Naive thymus-derived CD8-positive, alpha-beta T cell (primary cell): ENCODE data around the gene MYO7A. TPM values are rescaled to one million over a fixed set of nuclear protein-coding genes. Genes with fewer than 3 reads are reported as not detected.
A peak's percentile ranks its signal among the peaks of the same experiment; 100 is the strongest.

Experiments used
- ATAC-seq, 2 donors: fragments of 150-1000 bp; cut with Tn5 transposase in 1 of 2; sonication (Bioruptor Pico), chemical (Tn5 transposase) in 1 of 2; 1 replicate in 1 of 2; 2 replicates in 1 of 2; pipeline ENCODE4 v1.10.0; 2021; ENCODE audit warnings: mild to moderate bottlenecking in 2 of 2, moderate library complexity in 2 of 2
- POLR2A ChIA-PET: fragments of 350-600 bp; sonication (Branson Sonifier 250); formaldehyde crosslinking; loops from one replicate; lab custom pipeline; 2021; ENCODE audit warnings: antibody characterized with exemption; lab: Charles Lee
- DNase-seq, 10 donors: peaks; one replicate each; pipeline versions ENCODE4 v3.0.0 to v3.0.0-alpha.2; 2020 to 2022
- H3K27ac Mint-ChIP-seq, 10 donors: one replicate each; pipeline ENCODE4 v1.8.0; 2020 to 2022; ENCODE audit warnings: mild to moderate bottlenecking in 10 of 10, mixed read lengths in 10 of 10, moderate library complexity in 4 of 10, inconsistent platforms in 1 of 10
- H3K27me3 Mint-ChIP-seq, 5 donors: one replicate each; pipeline ENCODE4 v1.8.0; 2021 to 2022; ENCODE audit warnings: mixed read lengths in 5 of 5
- H3K36me3 Mint-ChIP-seq, 3 donors: one replicate each; pipeline ENCODE4 v1.8.0; 2020 to 2022; ENCODE audit warnings: mixed read lengths in 3 of 3, mild to moderate bottlenecking in 2 of 3, inconsistent platforms in 1 of 3
- H3K4me1 Mint-ChIP-seq, 4 donors: one replicate each; pipeline ENCODE4 v1.8.0; 2021 to 2022; ENCODE audit warnings: mixed read lengths in 4 of 4
- H3K4me3 Mint-ChIP-seq, 10 donors: one replicate each; pipeline ENCODE4 v1.8.0; 2020 to 2022; ENCODE audit warnings: mild to moderate bottlenecking in 10 of 10, mixed read lengths in 10 of 10, moderate library complexity in 6 of 10, inconsistent platforms in 1 of 10
- H3K9me3 Mint-ChIP-seq, 9 donors: one replicate each; pipeline ENCODE4 v1.8.0; 2020 to 2022; ENCODE audit warnings: mixed read lengths in 9 of 9, mild to moderate bottlenecking in 3 of 9, inconsistent platforms in 1 of 9, moderate library complexity in 1 of 9
- polyA plus RNA-seq, 3 donors: library from polyadenylated mRNA; unstranded; fragments of 300-500 nt; fragmentation: Illumina TruSeq; gene quantifications; one replicate each; pipeline ENCODE4 v1.2.3, GENCODE V29; 2021
- total RNA-seq, 8 experiments: library from RNA in 2 of 8; stranded (reverse) in 2 of 8; gene quantifications; one replicate each; pipeline ENCODE4 v1.2.3 and lab custom pipeline; 2021 to 2026

Gene MYO7A
- total and polyA plus RNA-seq, 5 experiments from 2014 or later: 0.18 to 0.30 TPM; not detected in 3

DNA sequence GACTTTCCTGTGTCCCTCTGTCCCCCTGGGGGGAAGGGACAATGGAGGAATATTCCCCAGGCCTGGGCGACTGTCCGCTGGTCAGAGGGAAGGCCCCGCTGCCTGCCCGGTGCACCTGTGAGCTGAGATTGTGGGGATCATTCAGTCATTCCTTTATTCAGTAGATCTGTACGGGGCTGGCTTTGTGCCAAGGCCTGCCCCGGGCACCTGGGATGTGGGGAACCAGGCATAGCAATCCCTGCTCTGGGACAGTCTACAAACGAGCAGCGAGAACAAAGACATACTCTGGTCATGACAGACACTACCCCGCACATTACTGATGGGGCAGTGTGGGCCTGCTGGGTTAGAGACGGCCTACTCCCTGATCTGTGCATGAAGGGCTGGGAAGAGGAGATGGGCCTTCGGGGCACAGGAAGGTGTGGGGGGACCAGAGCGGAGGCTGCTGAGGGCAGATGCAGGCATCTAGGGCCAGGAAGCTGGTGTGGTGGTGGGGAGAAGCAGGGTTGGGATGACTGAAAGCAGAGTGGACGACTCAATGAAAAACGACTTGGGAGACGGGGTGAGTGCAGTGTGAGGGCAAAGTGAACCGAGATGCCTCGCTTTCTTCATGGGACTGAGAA, 1.8 kb upstream of the MYO7A start:
- H3K9me3 Mint-ChIP-seq: no peaks in the 10 kb centered on the region
- H3K27ac Mint-ChIP-seq: peak overlapping the region in 2 of 10 donors; percentile 21 to 88
- DNase-seq (no peak), ATAC-seq (no peak)
- H3K36me3 Mint-ChIP-seq: peaks cover 0 to 17% (median 0%) of the 10 kb centered on the region in 3 donors
- H3K4me1 Mint-ChIP-seq: peaks cover 8 to 22% (median 13%) of the 10 kb centered on the region in 4 donors
- POLR2A ChIA-PET: interaction anchor here (1.5 kb wide), 1 partner anchor 63 kb away, joined by 3 read pairs; no protein-coding TSS in a partner anchor
- H3K4me3 Mint-ChIP-seq: peak overlapping the region in 6 of 10 donors; percentile 20 to 77 (median 45)
- peaks cover 0 to 9% (median 3%) of the 10 kb centered on the region in 5 donors for H3K27me3 Mint-ChIP-seq

DNA sequence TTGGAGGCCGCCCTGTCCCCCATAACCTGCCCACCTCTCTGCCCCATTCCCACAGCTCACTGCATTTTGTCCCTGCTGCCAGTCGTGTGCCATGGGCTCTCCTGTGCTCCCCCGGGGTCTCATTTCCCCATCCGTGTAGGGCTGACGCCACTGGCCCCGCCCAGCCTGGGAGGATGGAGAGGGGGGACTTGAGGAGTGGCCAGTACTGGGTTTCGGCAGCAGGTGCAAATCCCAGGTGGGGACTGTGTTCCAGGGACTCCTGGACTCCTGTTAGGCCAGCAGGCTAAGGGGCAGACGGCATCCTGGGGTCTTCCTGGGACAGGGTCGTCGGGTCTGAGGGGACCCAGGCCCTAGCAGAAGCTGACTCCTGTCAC, 1.2 kb upstream of the MYO7A start:
- POLR2A ChIA-PET: interaction anchor here (1.5 kb wide), 1 partner anchor 62 kb away, joined by 3 read pairs; no protein-coding TSS in a partner anchor
- Mint-ChIP-seq H3K36me3 (peaks cover 0 to 17% (median 0%) of the 10 kb centered on the region in 3 donors), H3K4me1 (peaks cover 8 to 22% (median 13%) of the 10 kb centered on the region in 4 donors), H3K27me3 (peaks cover 0 to 9% (median 3%) of the 10 kb centered on the region in 5 donors), H3K9me3 (no peaks in the 10 kb centered on the region), H3K4me3 (peak overlapping the region in 5 of 10 donors; percentile 61 to 79 (median 72)), H3K27ac (peak overlapping the region in 1 of 10 donors; percentile 88)
- ATAC-seq (peak in 1 of 2 donors; percentile 12), DNase-seq (no peak)

DNA sequence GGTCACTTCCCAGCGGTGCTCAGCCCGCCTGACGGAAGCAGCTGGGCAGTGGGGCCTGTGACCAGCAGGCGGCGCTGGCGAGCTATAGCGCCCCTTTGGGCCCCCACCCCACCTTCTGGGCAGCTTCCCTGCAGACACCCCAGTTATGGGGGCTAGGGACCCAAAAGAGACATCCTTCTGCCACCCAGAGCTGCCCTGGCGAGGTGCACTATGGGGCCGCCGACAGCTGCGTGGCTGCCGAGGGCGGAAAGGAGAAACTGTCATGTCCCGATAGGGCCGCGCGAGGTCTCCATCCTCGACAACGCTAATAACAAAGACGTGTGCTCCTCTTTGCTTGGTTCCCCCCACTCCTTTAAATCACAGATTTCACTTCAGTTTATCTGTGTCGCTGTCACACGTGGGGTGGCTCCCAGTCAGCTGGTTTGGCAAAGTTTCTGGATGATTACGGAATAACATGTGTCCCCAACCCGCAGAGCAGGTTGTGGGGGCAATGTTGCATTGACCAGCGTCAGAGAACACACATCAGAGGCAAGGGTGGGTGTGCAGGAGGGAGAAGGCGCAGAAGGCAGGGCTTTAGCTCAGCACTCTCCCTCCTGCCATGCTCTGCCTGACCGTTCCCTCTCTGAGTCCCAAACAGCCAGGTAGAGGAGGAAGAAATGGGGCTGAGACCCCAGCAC, 673 bp upstream of the MYO7A start:
- Mint-ChIP-seq H3K36me3 (peaks cover 0 to 17% (median 0%) of the 10 kb centered on the region in 3 donors), H3K27ac (peak overlapping the region in 1 of 10 donors; percentile 34), H3K4me1 (peaks cover 8 to 22% (median 13%) of the 10 kb centered on the region in 4 donors), H3K4me3 (peak overlapping the region; percentile 53 to 83 (median 70)), H3K27me3 (peaks cover 0 to 9% (median 3%) of the 10 kb centered on the region in 5 donors), H3K9me3 (no peaks in the 10 kb centered on the region)
- ATAC-seq: peak; percentile 86 to 89
- DNase-seq: peak; percentile 35 to 75 (median 63)
- POLR2A ChIA-PET: interaction anchor here (1.5 kb wide), 1 partner anchor 62 kb away, joined by 3 read pairs; no protein-coding TSS in a partner anchor

DNA sequence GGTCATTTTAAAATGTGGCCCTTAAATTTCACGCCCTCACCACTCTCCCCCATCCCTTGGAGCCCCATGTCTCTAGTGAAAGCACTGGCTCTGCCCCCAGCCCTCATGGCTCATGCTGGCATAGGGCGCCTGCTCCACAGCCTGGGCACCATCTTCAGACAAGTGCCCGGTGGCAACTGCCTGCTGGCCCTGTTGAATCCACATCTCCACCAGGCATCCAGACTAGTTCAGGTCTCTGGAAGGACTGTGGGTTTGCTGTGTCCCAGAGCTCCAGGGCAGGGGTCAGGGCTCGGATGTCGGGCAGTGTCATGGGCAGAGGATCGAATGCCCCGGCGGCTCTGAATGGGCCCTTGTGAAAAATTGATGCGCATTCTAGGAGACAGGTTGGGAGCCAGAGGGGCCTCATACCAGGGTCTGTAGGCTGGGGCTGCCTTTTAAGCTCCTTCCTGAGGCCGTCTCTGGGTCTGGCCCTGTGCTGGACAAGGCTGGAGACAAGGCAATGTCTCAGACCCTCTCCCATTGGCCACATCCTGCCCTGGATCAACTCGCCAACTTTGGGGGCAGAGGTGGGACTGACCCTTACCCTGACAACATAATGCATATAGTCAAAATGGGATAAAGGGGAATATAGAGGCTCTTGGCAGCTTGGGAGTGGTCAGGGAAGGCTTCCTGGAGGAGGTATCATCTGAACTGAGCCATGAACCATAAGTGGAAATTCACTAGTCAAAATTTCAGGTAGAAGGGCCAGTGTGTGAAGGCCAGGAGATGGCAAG, 1.2 kb downstream of the MYO7A start:
- POLR2A ChIA-PET: no interaction called here
- Mint-ChIP-seq H3K27me3 (peaks cover 0 to 9% (median 3%) of the 10 kb centered on the region in 5 donors), H3K4me3 (no peak overlapping the region), H3K4me1 (peaks cover 8 to 22% (median 13%) of the 10 kb centered on the region in 4 donors), H3K9me3 (no peaks in the 10 kb centered on the region), H3K36me3 (peaks cover 0 to 2% (median 0%) of the 10 kb centered on the region in 3 donors), H3K27ac (peak overlapping the region in 2 of 10 donors; percentile 20 to 22)
- ATAC-seq (no peak), DNase-seq (no peak)

DNA sequence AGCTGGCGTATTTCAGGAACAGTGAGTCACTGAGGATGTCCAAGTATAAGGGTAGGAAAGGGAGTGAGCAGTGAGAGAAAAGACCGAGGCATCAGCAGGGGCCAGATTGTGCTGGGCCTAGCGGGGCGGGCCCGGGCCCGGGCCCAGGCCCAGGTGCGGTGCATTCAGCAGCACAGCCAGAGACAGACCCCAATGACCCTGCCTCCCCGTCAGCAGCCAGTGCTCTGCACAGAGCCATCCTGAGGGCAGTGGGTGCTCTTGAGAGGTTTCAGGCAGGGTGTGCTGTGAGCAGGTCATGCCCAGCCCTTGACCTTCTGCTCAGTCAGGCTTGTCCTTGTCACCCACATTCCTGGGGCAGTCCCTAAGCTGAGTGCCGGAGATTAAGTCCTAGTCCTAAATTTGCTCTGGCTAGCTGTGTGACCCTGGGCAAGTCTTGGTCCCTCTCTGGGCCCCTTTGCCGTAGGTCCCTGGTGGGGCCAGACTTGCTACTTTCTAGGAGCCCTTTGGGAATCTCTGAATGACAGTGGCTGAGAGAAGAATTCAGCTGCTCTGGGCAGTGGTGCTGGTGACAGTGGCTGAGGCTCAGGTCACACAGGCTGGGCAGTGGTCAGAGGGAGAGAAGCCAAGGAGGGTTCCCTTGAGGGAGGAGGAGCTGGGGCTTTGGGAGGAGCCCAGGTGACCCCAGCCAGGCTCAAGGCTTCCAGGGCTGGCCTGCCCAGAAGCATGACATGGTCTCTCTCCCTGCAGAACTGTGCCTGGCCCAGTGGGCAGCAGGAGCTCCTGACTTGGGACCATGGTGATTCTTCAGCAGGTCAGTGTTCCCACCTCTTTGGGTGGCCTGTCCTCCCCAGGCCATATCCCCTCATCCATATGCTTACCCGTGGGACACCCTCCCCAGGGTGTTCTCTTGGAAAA, 2.1 kb downstream of the MYO7A start:
- H3K9me3 Mint-ChIP-seq: no peaks in the 10 kb centered on the region
- no peaks in the 10 kb centered on the region for H3K36me3 Mint-ChIP-seq
- POLR2A ChIA-PET: no interaction called here
- peaks cover 8 to 22% (median 13%) of the 10 kb centered on the region in 4 donors for H3K4me1 Mint-ChIP-seq
- H3K27me3 Mint-ChIP-seq: peaks cover 0 to 9% (median 3%) of the 10 kb centered on the region in 5 donors
- no peak for DNase-seq
- no peak overlapping the region for H3K4me3 Mint-ChIP-seq
- peak overlapping the region in 1 of 10 donors; percentile 20 for H3K27ac Mint-ChIP-seq
- ATAC-seq: no peak

DNA sequence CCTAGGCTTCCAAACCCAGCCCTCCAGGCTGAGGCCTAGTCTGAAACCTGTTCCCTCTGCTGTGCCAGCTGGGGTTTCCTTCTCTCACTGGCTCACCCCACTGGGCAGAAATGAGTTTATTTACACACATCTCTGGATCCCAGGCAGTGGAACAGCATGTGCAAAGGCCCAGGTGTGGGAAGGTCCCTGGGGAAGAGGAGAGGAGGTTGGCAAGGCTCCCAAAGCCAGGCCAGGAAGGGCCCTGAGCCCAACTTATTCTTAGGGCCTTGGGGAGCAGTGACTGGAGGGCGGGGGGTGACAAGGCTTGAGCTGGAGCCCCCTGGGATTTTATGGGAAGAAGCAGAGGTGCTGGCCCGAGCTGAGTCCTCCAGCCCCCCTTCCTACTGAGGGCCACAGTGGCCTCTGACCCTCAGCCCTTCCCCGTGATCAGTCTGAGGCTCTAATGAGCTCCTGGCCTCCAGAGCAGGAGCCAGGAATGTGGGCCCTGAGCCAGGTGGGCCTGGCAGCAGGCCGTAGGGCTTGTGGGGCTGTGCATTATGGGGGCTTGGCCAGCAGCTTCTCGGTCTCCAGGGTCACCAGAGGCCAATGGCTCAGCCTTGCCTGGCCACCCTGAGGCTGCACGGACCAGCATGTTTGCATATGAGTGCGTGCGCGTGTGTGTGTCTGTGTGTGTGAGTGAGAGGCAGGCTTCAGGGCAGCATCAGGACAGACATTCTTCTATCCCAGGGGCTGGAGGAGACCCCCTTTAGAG, 2.9 kb downstream of the MYO7A start:
- no peak for ATAC-seq
- H3K4me1 Mint-ChIP-seq: peaks cover 8 to 22% (median 13%) of the 10 kb centered on the region in 4 donors
- no peaks in the 10 kb centered on the region for H3K36me3 Mint-ChIP-seq

DNA sequence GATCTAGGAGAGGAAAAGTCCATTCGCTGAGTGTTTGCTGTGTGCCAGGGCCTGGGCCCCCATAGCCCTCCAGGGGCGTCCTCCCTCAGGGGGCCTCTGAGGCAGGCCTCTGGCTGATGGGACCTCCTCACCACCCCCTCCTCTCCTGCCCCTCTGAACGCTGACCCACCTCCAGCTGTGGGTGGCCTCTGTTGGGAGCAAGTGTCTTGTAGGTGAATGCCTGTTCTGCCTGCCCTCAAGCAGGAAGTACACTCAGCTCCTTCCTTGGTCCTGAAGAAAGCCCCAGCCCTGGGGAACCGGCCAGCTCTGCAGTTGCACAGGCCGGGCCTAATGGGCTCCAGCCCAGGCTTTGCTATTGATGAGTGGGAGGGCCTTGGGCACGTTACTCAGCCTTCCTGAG, 3.5 kb downstream of the MYO7A start:
- ATAC-seq: no peak
- peaks cover 1 to 12% (median 3%) of the 10 kb centered on the region in 5 donors for H3K27me3 Mint-ChIP-seq
- H3K4me1 Mint-ChIP-seq: peaks cover 4 to 16% (median 11%) of the 10 kb centered on the region in 4 donors
- peak overlapping the region in 2 of 10 donors; percentile 12 to 40 for H3K27ac Mint-ChIP-seq
- no peak overlapping the region for H3K4me3 Mint-ChIP-seq
- H3K9me3 Mint-ChIP-seq: no peaks in the 10 kb centered on the region
- H3K36me3 Mint-ChIP-seq: no peaks in the 10 kb centered on the region
- DNase-seq: no peak
- POLR2A ChIA-PET: no interaction called here

More for the DNA sequence above, 2.9 kb downstream of the MYO7A start:
- no peak overlapping the region for H3K4me3 Mint-ChIP-seq
- no peak for DNase-seq
- no peaks in the 10 kb centered on the region for H3K9me3 Mint-ChIP-seq
- POLR2A ChIA-PET: no interaction called here
- H3K27ac Mint-ChIP-seq: peak overlapping the region in 2 of 10 donors; percentile 62 to 69
- H3K27me3 Mint-ChIP-seq: peaks cover 0 to 9% (median 3%) of the 10 kb centered on the region in 5 donors

DNA sequence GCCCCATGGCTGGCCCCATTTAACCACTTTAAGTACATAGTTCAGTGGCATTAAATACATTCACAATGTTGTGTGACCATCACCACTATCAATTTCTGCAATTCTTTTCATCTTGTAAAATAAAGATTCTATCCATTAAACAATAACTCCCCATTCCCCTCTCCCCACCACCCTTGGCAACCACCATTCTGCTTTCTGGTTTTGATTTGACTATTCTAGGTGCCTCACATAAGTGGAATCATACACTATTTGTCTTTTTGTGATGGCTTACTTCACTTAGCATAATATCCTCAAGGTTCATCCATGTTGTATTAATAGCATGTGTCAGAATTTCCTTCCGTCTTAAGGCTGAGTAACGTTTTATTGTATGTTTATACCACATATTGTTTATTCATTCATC, 7.0 kb downstream of the MYO7A start:
- POLR2A ChIA-PET: no interaction called here
- Mint-ChIP-seq H3K4me1 (peaks cover 0 to 4% (median under 1%) of the 10 kb centered on the region in 4 donors), H3K27ac (no peak overlapping the region), H3K4me3 (no peak overlapping the region), H3K36me3 (no peaks in the 10 kb centered on the region), H3K9me3 (no peaks in the 10 kb centered on the region), H3K27me3 (peaks cover 6 to 32% (median 20%) of the 10 kb centered on the region in 5 donors)
- no peak for DNase-seq
- ATAC-seq: no peak

DNA sequence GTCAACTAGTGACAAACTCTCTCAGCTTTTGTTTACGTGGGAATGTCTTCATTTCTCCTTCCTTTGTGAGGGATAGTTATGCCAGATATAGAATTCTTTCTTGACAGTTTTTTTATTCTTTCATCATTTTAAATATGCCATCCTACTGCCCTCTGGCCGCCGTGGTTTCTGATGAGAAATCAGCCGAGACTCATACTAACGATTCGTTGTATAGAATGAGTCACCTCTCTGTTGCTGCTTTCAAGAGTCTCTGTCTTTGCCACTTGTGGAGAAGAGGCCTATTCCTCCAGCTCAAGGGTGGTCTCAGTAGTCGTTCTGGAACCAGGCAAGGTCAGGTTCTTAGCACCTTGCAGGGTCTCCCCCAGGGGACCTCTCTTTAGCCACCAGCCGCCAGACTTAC, 8.0 kb downstream of the MYO7A start:
- POLR2A ChIA-PET: no interaction called here
- ATAC-seq (no peak), DNase-seq (no peak)
- Mint-ChIP-seq H3K36me3 (no peaks in the 10 kb centered on the region), H3K9me3 (no peaks in the 10 kb centered on the region), H3K27ac (no peak overlapping the region), H3K27me3 (peaks cover 6 to 33% (median 20%) of the 10 kb centered on the region in 5 donors), H3K4me3 (no peak overlapping the region), H3K4me1 (peaks cover 0 to 9% (median under 1%) of the 10 kb centered on the region in 4 donors)

DNA sequence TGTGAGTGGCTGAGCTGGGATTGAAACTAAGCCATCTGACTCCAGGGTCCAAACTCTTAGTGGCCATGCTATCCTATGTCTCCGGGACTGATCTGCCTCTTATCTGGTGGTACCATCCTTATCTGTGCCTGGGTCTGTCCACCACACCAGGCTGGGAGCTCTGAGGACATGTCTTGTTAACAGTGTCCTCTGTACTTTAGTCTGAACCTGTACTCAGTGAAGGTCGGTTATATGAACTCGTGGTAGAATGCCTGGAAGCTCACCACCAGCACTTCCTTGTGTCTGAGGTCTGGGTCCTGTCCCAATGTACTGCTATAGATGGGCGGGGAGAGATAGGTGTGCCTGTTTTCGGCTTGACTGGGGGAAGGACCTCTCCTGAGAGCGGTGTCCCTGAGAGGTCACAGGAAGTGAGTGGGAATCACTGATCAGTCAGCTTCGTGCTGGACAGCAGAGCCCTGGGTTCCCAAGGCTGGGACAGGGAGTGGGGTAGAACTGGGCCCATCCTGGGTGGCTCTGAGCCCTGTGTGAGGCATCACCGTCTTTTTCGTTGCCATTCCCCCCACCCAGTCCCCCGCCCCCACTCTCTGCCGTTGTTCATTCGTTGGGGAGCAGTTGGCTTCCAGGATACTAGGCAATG, 8.9 kb downstream of the MYO7A start:
- peaks cover 3 to 13% (median 5%) of the 10 kb centered on the region in 4 donors for H3K4me1 Mint-ChIP-seq
- H3K27me3 Mint-ChIP-seq: peaks cover 6 to 33% (median 20%) of the 10 kb centered on the region in 5 donors
- ATAC-seq (no peak), DNase-seq (no peak)
- H3K27ac Mint-ChIP-seq: peak overlapping the region in 1 of 10 donors; percentile 0
- H3K4me3 Mint-ChIP-seq: no peak overlapping the region
- POLR2A ChIA-PET: no interaction called here
- H3K36me3 Mint-ChIP-seq: no peaks in the 10 kb centered on the region
- H3K9me3 Mint-ChIP-seq: no peaks in the 10 kb centered on the region

DNA sequence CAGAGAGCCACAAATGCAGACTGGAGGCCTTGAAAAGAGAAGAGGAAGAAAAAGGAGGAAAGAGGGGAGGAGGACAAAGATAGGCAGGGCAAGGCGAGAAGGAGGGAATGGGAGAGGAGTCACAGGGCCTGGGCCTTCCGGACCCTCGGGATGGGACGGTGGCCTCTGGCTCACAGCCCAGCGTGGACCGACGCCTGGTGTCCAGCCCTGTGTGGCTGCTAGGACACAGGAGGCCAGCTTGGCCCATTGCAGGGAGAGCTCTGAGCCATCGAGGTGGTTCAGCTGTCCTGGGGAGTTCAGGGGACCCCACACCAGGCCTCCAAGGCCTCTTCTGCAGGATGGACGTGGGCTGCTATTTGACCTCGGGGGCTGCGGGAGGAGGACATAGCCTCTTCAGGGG, 9.4 kb downstream of the MYO7A start:
- no peaks in the 10 kb centered on the region for H3K36me3 Mint-ChIP-seq
- peaks cover 6 to 33% (median 20%) of the 10 kb centered on the region in 5 donors for H3K27me3 Mint-ChIP-seq
- no peak overlapping the region for H3K4me3 Mint-ChIP-seq
- no peaks in the 10 kb centered on the region for H3K9me3 Mint-ChIP-seq
- POLR2A ChIA-PET: no interaction called here
- no peak for ATAC-seq
- H3K27ac Mint-ChIP-seq: no peak overlapping the region
- H3K4me1 Mint-ChIP-seq: peaks cover 7 to 19% (median 10%) of the 10 kb centered on the region in 4 donors
- no peak for DNase-seq
